Retinal pigment epithelial cell (primary cell): ENCODE results near the gene RPL37A.
A peak's percentile ranks its signal among the peaks of the same experiment; 100 is the strongest.

Experiments used
- DNase-seq: peaks from one replicate; pipeline ENCODE4 v3.0.0-alpha.2; 2010; ENCODE audit warnings: low read depth
- H3K4me3 ChIP-seq: 2 replicates; pipeline ENCODE4 v1.5.1; 2011; ENCODE audit warnings: mild to moderate bottlenecking, low read length, control low read depth, moderate library complexity
- TF ChIP-seq, protein P1 (sequence below): conservative IDR thresholded peaks from 2 replicates; pipeline ENCODE4 v1.5.1; 2011; ENCODE audit warnings: low read depth, low read length, control low read depth, inconsistent platforms

The RPL37A gene

DNA sequence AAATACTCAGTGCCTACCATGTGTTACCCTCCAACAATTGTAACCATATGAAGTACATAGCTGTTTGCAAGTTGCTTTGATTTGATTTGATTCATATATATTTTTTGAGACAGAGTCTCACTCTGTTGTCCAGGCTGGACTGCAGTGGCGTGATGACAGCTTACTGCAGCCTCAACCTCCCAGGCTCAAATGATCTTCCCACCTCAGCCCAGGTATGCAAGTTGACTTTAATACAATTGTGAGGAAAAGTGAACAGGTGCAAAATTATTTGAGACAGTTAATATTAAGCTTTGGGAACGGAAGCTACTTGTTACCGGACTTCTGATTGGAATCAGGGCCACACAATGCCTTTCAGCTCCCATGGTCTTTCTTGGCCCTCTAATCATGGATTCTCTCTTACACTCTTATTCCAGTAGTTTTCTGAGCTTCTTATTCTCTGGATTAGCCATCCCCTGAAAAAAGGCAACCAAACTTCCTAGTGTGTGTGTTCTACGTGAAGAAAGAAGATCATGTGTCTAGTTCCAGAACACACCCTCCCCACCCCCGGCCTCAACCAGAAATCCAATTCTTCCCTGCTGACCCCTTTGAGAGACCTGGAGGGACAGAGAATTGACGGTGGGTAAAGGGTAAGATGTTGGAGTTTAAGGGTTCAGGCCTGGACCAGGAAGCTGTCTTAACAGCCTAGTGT lies 1.1 kb upstream of the RPL37A start:
- no peak for DNase-seq
- TF ChIP-seq, protein P1, sequence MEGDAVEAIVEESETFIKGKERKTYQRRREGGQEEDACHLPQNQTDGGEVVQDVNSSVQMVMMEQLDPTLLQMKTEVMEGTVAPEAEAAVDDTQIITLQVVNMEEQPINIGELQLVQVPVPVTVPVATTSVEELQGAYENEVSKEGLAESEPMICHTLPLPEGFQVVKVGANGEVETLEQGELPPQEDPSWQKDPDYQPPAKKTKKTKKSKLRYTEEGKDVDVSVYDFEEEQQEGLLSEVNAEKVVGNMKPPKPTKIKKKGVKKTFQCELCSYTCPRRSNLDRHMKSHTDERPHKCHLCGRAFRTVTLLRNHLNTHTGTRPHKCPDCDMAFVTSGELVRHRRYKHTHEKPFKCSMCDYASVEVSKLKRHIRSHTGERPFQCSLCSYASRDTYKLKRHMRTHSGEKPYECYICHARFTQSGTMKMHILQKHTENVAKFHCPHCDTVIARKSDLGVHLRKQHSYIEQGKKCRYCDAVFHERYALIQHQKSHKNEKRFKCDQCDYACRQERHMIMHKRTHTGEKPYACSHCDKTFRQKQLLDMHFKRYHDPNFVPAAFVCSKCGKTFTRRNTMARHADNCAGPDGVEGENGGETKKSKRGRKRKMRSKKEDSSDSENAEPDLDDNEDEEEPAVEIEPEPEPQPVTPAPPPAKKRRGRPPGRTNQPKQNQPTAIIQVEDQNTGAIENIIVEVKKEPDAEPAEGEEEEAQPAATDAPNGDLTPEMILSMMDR: no peak
- peak overlapping the region; percentile 97 for H3K4me3 ChIP-seq

DNA sequence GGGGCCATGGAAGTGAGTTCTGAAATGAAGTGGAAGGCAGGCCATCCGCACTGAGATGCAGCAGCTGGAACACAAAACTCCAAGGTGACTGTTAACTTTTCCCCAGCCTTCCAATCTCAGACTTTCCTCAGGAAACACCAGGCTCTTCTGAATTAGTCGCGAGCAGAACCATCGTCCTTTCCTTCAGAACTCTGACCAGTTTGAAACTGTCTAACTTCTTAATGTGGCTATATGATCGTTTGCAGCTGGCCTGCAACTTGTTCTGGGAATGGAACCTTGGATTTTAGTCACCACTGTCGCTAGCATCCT lies 620 bp upstream of the RPL37A start:
- TF ChIP-seq, protein P1: no peak
- peak overlapping the region; percentile 97 for H3K4me3 ChIP-seq
- DNase-seq: no peak

DNA sequence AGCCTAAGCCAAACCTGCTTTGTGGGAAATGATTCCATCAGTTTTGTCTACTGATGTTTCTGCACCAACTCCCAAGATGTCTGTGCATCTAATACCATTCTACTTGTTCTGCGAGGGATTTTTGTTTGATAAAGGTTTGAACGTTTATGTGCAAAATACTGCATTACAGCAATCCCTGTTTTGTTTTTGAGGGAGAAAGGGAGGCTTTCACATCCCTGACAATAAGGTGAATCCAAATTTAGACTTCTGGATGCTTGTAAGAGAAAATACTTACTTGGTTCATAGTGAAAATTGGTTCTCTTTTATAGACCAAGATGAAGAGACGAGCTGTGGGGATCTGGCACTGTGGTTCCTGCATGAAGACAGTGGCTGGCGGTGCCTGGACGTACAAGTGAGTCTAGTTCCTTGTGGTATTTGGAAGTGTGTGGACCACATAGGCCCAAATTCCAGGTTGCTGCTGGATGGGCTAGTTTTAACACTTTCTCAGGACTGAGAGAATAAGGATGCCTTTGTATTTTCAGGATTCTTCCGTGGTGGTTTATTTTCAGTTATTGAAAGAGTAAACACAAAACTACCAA lies 1.1 kb downstream of the RPL37A start:
- TF ChIP-seq, protein P1: no peak
- no peak for DNase-seq
- H3K4me3 ChIP-seq: peak overlapping the region; percentile 97

DNA sequence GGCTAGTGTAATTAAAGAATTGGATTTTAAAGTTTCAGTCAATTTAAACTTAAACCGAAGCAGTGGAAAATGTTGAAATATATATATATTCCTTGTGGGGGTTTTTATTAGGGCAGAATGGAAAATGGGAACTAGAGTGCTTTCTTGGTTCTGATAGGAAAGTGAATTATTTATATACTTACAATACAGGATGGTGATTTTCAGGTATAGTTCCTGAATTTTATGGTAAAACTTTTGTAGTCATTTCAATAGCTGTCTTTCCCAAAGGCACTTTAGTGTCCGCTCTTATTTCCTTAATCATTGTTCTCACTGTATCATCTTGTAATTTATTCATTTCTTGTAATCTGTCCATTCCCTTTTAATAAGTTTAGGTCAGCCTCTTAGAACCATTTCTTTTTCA lies 1.9 kb downstream of the RPL37A start:
- no peak for DNase-seq
- H3K4me3 ChIP-seq: peak overlapping the region; percentile 97

DNA sequence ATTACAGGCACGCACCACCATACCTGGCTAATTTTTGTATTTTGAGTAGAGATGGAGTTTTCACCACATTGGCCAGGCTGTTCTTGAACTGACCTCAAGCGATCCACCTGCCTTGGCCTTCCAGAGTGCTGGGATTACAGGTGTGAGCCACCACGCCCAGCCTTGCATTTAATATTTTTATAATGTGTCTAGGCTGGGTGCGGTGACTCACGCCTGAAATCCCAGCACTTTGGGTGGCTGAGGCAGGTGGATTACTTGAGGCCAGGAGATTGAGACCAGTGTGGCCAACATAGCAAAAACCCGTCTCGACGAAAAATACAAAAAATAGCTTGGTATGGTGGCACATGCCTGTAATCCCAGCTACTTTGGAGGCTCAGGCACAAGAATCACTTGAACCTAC lies 3.2 kb downstream of the RPL37A start:
- no peak overlapping the region for H3K4me3 ChIP-seq
- no peak for DNase-seq
- TF ChIP-seq, protein P1: no peak

More for the DNA sequence above, 1.9 kb downstream of the RPL37A start:
- TF ChIP-seq, protein P1: no peak

DNA sequence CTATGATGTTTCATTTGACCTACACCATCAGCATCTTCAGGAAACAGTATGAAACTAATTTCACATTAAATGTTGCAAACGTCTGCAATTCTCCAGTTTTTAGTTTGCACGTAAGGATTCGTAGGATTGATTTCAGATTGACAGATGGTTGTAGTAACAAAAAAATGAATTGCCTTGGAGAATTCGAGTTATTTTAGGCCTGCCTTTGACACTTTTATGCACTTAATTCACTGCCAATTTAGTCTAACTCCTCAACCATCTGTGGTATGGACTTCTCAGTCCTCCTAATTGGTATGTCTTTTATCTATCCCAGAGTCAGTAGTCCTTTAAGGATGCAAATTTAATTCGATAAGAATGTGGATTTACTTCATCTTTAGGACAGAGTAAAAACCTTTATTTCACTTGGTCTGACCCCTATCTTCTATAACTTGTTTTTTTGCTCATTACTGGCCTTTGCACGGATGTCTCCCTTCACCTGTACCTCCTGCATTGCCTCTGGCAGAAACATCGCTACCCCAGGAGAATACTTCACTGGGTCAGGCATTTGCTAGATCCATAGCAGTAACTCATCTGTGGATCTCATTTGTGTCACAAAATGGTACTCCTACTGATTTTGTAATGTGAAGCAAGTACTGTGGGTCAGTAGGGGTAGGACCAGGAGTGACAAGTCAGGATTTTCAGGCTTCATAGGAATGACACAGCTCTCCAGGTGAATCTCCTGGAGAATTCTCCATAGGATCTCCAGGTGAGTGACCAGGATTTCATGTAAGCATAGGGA lies 3.9 kb downstream of the RPL37A start:
- TF ChIP-seq, protein P1: no peak
- DNase-seq: no peak
- H3K4me3 ChIP-seq: no peak overlapping the region

DNA sequence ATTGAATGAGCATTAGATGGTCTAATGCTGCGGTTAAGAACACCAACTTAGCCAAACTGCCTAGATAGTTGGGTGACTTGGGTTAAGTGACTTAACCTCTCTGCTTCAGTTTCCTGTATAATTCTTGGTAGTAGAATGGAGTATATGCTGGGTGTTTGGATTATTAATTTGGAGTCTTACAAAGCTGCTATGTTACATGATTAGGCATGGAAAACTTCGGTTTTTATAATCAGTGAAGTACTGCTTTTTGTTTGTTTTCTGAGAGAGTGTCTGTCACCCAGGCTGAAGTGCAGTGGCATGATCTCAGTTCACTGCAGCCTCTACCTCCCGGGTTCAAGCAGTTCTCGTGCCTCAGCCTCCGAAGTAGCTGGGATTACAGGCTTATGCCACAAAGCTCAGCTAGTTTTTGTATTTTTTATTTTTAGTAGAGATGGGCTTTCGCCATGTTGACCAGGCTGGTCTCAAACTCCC lies 4.5 kb downstream of the RPL37A start:
- TF ChIP-seq, protein P1: no peak
- DNase-seq: no peak
- H3K4me3 ChIP-seq: no peak overlapping the region
